GM23338 (cell line): ENCODE measurements around the gene GPC2.

Experiments used
- CREB1 ChIP-seq: fragments of 250-450 bp; sonication (Bioruptor Pico); IDR thresholded peaks from 2 replicates; pipeline ENCODE4 v1.5.0; 2020; ENCODE audit warnings: low read depth, mild to moderate bottlenecking, moderate library complexity
- EZH2 ChIP-seq: fragments of 200-600 bp; sonication (generic); IDR thresholded peaks from one replicate; pipeline ENCODE4 v1.8.0; 2017; ENCODE audit warnings: antibody characterized with exemption, mild to moderate bottlenecking, low read depth; ENCODE audit not compliant: unreplicated experiment
- STAT1 ChIP-seq: IDR thresholded peaks from one replicate; pipeline ENCODE4 v1.6.1; 2016; ENCODE audit warnings: antibody characterized with exemption; ENCODE audit not compliant: unreplicated experiment
- TF ChIP-seq, protein P1 (sequence below), 2 experiments: fragments of 200-600 bp in 1 of 2; sonication (generic) in 1 of 2; conservative IDR thresholded peaks; 2 replicates each; pipeline versions ENCODE4 v1.5.1 to v1.6.1; 2016 to 2017; ENCODE audit warnings: antibody characterized with exemption in 2 of 2, low read depth in 2 of 2, mild to moderate bottlenecking in 2 of 2, moderate library complexity in 1 of 2
- TF ChIP-seq, protein P2 (sequence below): fragments of 250-450 bp; sonication (Bioruptor Pico); IDR thresholded peaks from 2 replicates; pipeline ENCODE4 v1.5.0; 2020; ENCODE audit warnings: mild to moderate bottlenecking, moderate library complexity
- TF ChIP-seq, protein P3 (sequence below): IDR thresholded peaks from 2 replicates; pipeline ENCODE4 v1.6.1; 2016; ENCODE audit warnings: antibody characterized with exemption

DNA sequence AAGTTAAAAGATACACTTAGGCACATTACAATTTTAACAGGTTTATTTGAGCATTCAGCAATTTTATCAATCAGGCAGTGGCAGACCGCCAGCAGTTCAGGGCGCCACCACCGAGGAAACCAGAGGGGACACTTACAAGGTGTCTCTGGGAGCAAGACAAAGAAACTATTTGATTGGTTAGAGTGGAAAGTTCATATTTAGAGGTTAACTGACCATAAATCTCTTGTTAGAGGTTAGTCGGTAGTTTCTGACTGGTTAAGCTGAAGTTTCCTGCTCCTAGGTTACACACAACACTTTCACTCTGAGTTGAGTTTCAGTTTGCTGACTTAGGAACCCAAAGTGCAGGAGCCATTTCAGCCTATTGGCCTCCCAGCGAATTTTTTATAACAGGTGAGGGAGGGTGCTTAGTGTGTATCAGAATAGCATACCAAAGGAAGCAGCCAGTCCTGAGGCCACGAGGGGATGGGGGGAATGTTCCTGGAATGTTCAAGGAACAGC, 31.8 kb upstream of the GPC2 start:
- TF ChIP-seq, protein P1, sequence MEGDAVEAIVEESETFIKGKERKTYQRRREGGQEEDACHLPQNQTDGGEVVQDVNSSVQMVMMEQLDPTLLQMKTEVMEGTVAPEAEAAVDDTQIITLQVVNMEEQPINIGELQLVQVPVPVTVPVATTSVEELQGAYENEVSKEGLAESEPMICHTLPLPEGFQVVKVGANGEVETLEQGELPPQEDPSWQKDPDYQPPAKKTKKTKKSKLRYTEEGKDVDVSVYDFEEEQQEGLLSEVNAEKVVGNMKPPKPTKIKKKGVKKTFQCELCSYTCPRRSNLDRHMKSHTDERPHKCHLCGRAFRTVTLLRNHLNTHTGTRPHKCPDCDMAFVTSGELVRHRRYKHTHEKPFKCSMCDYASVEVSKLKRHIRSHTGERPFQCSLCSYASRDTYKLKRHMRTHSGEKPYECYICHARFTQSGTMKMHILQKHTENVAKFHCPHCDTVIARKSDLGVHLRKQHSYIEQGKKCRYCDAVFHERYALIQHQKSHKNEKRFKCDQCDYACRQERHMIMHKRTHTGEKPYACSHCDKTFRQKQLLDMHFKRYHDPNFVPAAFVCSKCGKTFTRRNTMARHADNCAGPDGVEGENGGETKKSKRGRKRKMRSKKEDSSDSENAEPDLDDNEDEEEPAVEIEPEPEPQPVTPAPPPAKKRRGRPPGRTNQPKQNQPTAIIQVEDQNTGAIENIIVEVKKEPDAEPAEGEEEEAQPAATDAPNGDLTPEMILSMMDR (conservative IDR thresholded peaks at IDR 0.05; ENCODE audit: low read depth in 2 of 2) = no peak
- TF ChIP-seq, protein P2, sequence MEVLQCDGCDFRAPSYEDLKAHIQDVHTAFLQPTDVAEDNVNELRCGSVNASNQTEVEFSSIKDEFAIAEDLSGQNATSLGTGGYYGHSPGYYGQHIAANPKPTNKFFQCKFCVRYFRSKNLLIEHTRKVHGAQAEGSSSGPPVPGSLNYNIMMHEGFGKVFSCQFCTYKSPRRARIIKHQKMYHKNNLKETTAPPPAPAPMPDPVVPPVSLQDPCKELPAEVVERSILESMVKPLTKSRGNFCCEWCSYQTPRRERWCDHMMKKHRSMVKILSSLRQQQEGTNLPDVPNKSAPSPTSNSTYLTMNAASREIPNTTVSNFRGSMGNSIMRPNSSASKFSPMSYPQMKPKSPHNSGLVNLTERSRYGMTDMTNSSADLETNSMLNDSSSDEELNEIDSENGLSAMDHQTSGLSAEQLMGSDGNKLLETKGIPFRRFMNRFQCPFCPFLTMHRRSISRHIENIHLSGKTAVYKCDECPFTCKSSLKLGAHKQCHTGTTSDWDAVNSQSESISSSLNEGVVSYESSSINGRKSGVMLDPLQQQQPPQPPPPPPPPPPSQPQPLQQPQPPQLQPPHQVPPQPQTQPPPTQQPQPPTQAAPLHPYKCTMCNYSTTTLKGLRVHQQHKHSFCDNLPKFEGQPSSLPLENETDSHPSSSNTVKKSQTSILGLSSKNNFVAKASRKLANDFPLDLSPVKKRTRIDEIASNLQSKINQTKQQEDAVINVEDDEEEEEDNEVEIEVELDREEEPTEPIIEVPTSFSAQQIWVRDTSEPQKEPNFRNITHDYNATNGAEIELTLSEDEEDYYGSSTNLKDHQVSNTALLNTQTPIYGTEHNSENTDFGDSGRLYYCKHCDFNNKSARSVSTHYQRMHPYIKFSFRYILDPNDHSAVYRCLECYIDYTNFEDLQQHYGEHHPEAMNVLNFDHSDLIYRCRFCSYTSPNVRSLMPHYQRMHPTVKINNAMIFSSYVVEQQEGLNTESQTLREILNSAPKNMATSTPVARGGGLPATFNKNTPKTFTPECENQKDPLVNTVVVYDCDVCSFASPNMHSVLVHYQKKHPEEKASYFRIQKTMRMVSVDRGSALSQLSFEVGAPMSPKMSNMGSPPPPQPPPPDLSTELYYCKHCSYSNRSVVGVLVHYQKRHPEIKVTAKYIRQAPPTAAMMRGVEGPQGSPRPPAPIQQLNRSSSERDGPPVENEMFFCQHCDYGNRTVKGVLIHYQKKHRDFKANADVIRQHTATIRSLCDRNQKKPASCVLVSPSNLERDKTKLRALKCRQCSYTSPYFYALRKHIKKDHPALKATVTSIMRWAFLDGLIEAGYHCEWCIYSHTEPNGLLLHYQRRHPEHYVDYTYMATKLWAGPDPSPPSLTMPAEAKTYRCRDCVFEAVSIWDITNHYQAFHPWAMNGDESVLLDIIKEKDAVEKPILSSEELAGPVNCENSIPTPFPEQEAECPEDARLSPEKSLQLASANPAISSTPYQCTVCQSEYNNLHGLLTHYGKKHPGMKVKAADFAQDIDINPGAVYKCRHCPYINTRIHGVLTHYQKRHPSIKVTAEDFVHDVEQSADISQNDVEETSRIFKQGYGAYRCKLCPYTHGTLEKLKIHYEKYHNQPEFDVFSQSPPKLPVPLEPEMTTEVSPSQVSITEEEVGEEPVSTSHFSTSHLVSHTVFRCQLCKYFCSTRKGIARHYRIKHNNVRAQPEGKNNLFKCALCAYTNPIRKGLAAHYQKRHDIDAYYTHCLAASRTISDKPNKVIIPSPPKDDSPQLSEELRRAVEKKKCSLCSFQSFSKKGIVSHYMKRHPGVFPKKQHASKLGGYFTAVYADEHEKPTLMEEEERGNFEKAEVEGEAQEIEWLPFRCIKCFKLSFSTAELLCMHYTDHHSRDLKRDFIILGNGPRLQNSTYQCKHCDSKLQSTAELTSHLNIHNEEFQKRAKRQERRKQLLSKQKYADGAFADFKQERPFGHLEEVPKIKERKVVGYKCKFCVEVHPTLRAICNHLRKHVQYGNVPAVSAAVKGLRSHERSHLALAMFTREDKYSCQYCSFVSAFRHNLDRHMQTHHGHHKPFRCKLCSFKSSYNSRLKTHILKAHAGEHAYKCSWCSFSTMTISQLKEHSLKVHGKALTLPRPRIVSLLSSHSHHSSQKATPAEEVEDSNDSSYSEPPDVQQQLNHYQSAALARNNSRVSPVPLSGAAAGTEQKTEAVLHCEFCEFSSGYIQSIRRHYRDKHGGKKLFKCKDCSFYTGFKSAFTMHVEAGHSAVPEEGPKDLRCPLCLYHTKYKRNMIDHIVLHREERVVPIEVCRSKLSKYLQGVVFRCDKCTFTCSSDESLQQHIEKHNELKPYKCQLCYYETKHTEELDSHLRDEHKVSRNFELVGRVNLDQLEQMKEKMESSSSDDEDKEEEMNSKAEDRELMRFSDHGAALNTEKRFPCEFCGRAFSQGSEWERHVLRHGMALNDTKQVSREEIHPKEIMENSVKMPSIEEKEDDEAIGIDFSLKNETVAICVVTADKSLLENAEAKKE (CRISPR knock-in tag) = no peak
- TF ChIP-seq CREB1 (CRISPR knock-in tag) (no peak), EZH2 (no peak), STAT1 (no peak)
- TF ChIP-seq, protein P3, sequence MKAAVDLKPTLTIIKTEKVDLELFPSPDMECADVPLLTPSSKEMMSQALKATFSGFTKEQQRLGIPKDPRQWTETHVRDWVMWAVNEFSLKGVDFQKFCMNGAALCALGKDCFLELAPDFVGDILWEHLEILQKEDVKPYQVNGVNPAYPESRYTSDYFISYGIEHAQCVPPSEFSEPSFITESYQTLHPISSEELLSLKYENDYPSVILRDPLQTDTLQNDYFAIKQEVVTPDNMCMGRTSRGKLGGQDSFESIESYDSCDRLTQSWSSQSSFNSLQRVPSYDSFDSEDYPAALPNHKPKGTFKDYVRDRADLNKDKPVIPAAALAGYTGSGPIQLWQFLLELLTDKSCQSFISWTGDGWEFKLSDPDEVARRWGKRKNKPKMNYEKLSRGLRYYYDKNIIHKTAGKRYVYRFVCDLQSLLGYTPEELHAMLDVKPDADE = no peak
